ENCODE measurements around the gene PIKFYVE. TPM values are rescaled to one million over a fixed set of nuclear protein-coding genes. Genes with fewer than 3 reads are reported as not detected.

Gene PIKFYVE
- total RNA-seq, 1 donor from 2014 or later = 13.9 TPM

- no peak overlapping the region for H3K27ac ChIP-seq (replicated peaks)
- TF ChIP-seq CTCF (IDR thresholded peaks at IDR 0.05; ENCODE audit: borderline replicate concordance) = no peak
- peaks cover 95% of the 10 kb centered on the region for H3K36me3 ChIP-seq
- intact Hi-C loops (cut with micrococcal nuclease) = no loop called here
- H3K9me3 ChIP-seq (replicated peaks) = no peaks in the 10 kb centered on the region
- no peak for DNase-seq
- no peak overlapping the region for H3K4me3 ChIP-seq
- H3K27me3 ChIP-seq (ENCODE audit: low read depth) = no peaks in the 10 kb centered on the region
- H3K4me1 ChIP-seq = peaks cover 14% of the 10 kb centered on the region
Measured at GRCh38 chr2:208245746-208246145, 20.3 kb upstream of the PIKFYVE start.

GRCh38 chr2:208248601-208249000 lies 17.5 kb upstream of the PIKFYVE start:
- no peak overlapping the region for H3K4me3 ChIP-seq
- no peaks in the 10 kb centered on the region for H3K9me3 ChIP-seq (replicated peaks)
- intact Hi-C loops (cut with micrococcal nuclease) = no loop called here
- no peak for TF ChIP-seq CTCF (IDR thresholded peaks at IDR 0.05; ENCODE audit: borderline replicate concordance)
- H3K27me3 ChIP-seq (ENCODE audit: low read depth) = no peaks in the 10 kb centered on the region
- no peak overlapping the region for H3K27ac ChIP-seq (replicated peaks)
- no peak for DNase-seq
- peaks cover 34% of the 10 kb centered on the region for H3K4me1 ChIP-seq
- peaks cover 84% of the 10 kb centered on the region for H3K36me3 ChIP-seq

- Histone ChIP-seq H3K27ac (replicated peaks) (no peak overlapping the region), H3K36me3 (peaks cover 79% of the 10 kb centered on the region), H3K27me3 (ENCODE audit: low read depth) (no peaks in the 10 kb centered on the region), H3K4me1 (peaks cover 40% of the 10 kb centered on the region), H3K4me3 (no peak overlapping the region), H3K9me3 (replicated peaks) (no peaks in the 10 kb centered on the region)
- DNase-seq = no peak
- no peak for TF ChIP-seq CTCF (IDR thresholded peaks at IDR 0.05; ENCODE audit: borderline replicate concordance)
- intact Hi-C loops (cut with micrococcal nuclease) = no loop called here
Measured at GRCh38 chr2:208249296-208249695, 16.8 kb upstream of the PIKFYVE start.

- Histone ChIP-seq H3K4me3 (no peak overlapping the region), H3K27me3 (ENCODE audit: low read depth) (no peaks in the 10 kb centered on the region), H3K9me3 (replicated peaks) (no peaks in the 10 kb centered on the region), H3K27ac (replicated peaks) (no peak overlapping the region), H3K4me1 (peaks cover 48% of the 10 kb centered on the region), H3K36me3 (peaks cover 68% of the 10 kb centered on the region)
- DNase-seq = no peak
- intact Hi-C loops (cut with micrococcal nuclease) = no loop called here
- TF ChIP-seq CTCF (IDR thresholded peaks at IDR 0.05; ENCODE audit: borderline replicate concordance) = no peak
Measured at GRCh38 chr2:208250388-208250787, 15.7 kb upstream of the PIKFYVE start.

- Histone ChIP-seq H3K4me3 (no peak overlapping the region), H3K9me3 (replicated peaks) (no peaks in the 10 kb centered on the region), H3K27me3 (ENCODE audit: low read depth) (no peaks in the 10 kb centered on the region), H3K27ac (replicated peaks) (no peak overlapping the region), H3K36me3 (peaks cover 61% of the 10 kb centered on the region), H3K4me1 (peaks cover 55% of the 10 kb centered on the region)
- intact Hi-C loops (cut with micrococcal nuclease) = no loop called here
- DNase-seq = no peak
- TF ChIP-seq CTCF (IDR thresholded peaks at IDR 0.05; ENCODE audit: borderline replicate concordance) = no peak
Measured at GRCh38 chr2:208251098-208251497, 15.0 kb upstream of the PIKFYVE start.
